Measurements from ENCODE around the gene SREBF2.

- no peak for TF ChIP-seq CTCF (IDR thresholded peaks at IDR 0.05)
- TF ChIP-seq POLR2A (IDR thresholded peaks at IDR 0.05), result no peak
These were observed 95.9 kb downstream of the SREBF2 start for GRCh38 chr22:41928593-41929417.

All from lower leg skin (tissue), 3 donors.